SK-N-SH (cell line): ENCODE measurements around the gene RGS11. TPM values are rescaled to one million over a fixed set of nuclear protein-coding genes. Genes with fewer than 3 reads are reported as not detected.

Source experiments
- CTCF ChIA-PET: fragments of 300-600, 350-600 bp; formaldehyde crosslinking; extraction: SDS; loops from one replicate; lab custom pipeline; 2021; lab: Yijun Ruan, JAX
- POLR2A ChIA-PET: fragments of 350-600 bp; sonication (Branson Sonifier 250); formaldehyde crosslinking; extraction: SDS; loops from one replicate; lab custom pipeline; 2020; ENCODE audit warnings: antibody characterized with exemption, inconsistent platforms; lab: Yijun Ruan, JAX
- DNase-seq: peaks from one replicate; pipeline ENCODE4 v3.0.0; 2012
- H2AFZ ChIP-seq: fragments of 200-600 bp; sonication (generic); 2 replicates; pipeline ENCODE4 v1.8.1; 2016; ENCODE audit warnings: antibody characterized with exemption, mild to moderate bottlenecking, low read depth
- H3F3A ChIP-seq: fragments of 200-600 bp; sonication (generic); replicated peaks from 2 replicates; pipeline ENCODE3; 2016; ENCODE audit warnings: antibody characterized with exemption, mild to moderate bottlenecking; ENCODE audit not compliant: insufficient read depth
- H3K27ac ChIP-seq, 2 experiments: fragments of 200-500 bp in 1 of 2; fragments of 200-600 bp in 1 of 2; sonication (Bioruptor generic) in 1 of 2; sonication (generic), shearing (Covaris generic) in 1 of 2; 2 replicates each; pipeline versions ENCODE4 v1.5.1 to v1.6.1; 2014 to 2016; ENCODE audit warnings: low read depth in 2 of 2, inconsistent platforms in 1 of 2, low read length in 1 of 2, mild to moderate bottlenecking in 1 of 2, mixed read lengths in 1 of 2
- H3K27me3 ChIP-seq: fragments of 200-600 bp; sonication (generic), shearing (Covaris generic); 2 replicates; pipeline ENCODE4 v1.6.1; 2016; ENCODE audit warnings: mixed run types; ENCODE audit not compliant: insufficient read depth
- H3K36me3 ChIP-seq, 2 experiments: fragments of 200-500 bp in 1 of 2; fragments of 200-600 bp in 1 of 2; sonication (Bioruptor generic) in 1 of 2; sonication (generic) in 1 of 2; replicated peaks in 1 of 2; 2 replicates each; pipeline versions ENCODE3 to v1.5.1; 2014 to 2016; ENCODE audit warnings: low read length in 1 of 2, mild to moderate bottlenecking in 1 of 2; ENCODE audit not compliant: insufficient read depth in 2 of 2, control insufficient read depth in 1 of 2
- H3K4me1 ChIP-seq, 2 experiments: fragments of 200-500 bp in 1 of 2; fragments of 200-600 bp in 1 of 2; sonication (Bioruptor generic) in 1 of 2; sonication (generic), shearing (Covaris generic) in 1 of 2; 2 replicates each; pipeline versions ENCODE4 v1.5.1 to v1.6.1; 2014 to 2016; ENCODE audit warnings: low read depth in 1 of 2, low read length in 1 of 2, mixed run types in 1 of 2; ENCODE audit not compliant: insufficient read depth in 2 of 2, control insufficient read depth in 1 of 2
- H3K4me2 ChIP-seq: fragments of 200-600 bp; sonication (generic), shearing (Covaris generic); 2 replicates; pipeline ENCODE4 v1.6.1; 2017; ENCODE audit warnings: mixed run types
- H3K4me3 ChIP-seq, 2 experiments: fragments of 200-500 bp in 1 of 2; fragments of 200-600 bp in 1 of 2; sonication (Bioruptor generic) in 1 of 2; sonication (generic), shearing (Covaris generic) in 1 of 2; 2 replicates each; pipeline versions ENCODE4 v1.5.1 to v1.8.1; 2014 to 2016; ENCODE audit warnings: low read depth in 2 of 2, inconsistent platforms in 1 of 2, low read length in 1 of 2, mild to moderate bottlenecking in 1 of 2, mixed read lengths in 1 of 2, moderate library complexity in 1 of 2
- H3K79me2 ChIP-seq: fragments of 200-600 bp; sonication (generic); 2 replicates; pipeline ENCODE4 v1.8.1; 2017; ENCODE audit warnings: mild to moderate bottlenecking; ENCODE audit not compliant: insufficient read depth
- H3K9ac ChIP-seq: fragments of 200-600 bp; sonication (generic); 2 replicates; pipeline ENCODE4 v1.6.1; 2017; ENCODE audit warnings: mixed run types
- H3K9me2 ChIP-seq: fragments of 200-600 bp; sonication (generic); 2 replicates; pipeline ENCODE4 v1.6.1; 2017; ENCODE audit warnings: mixed run types
- H3K9me3 ChIP-seq: fragments of 200-600 bp; sonication (generic); 2 replicates; pipeline ENCODE4 v1.6.1; 2017; ENCODE audit warnings: mixed run types, mild to moderate bottlenecking, moderate library complexity
- H4K20me1 ChIP-seq: fragments of 200-600 bp; sonication (generic); 2 replicates; pipeline ENCODE4 v1.6.1; 2017; ENCODE audit warnings: mild to moderate bottlenecking, mixed run types; ENCODE audit not compliant: insufficient read depth
- ELF1 ChIP-seq: IDR thresholded peaks from 2 replicates; pipeline ENCODE4 v1.4.0; 2012
- EZH2phosphoT487 ChIP-seq: fragments of 200-600 bp; sonication (generic); IDR thresholded peaks from 2 replicates; pipeline ENCODE4 v1.6.1; 2017; ENCODE audit warnings: low read depth, mixed run types, mild to moderate bottlenecking, antibody characterized with exemption, moderate library complexity, borderline replicate concordance
- NRF1 ChIP-seq: IDR thresholded peaks from 2 replicates; pipeline ENCODE4 v1.6.1; 2012; ENCODE audit warnings: low read depth, mild to moderate bottlenecking, low read length
- POLR2AphosphoS5 ChIP-seq: IDR thresholded peaks from 2 replicates; pipeline ENCODE4 v1.6.1; 2012; ENCODE audit warnings: low read depth, low read length
- RCOR1 ChIP-seq: fragments of 150-350 bp; IDR thresholded peaks from 2 replicates; pipeline ENCODE4 v1.6.1; 2017; ENCODE audit warnings: antibody characterized with exemption, low read length
- USF1 ChIP-seq: IDR thresholded peaks from 2 replicates; pipeline ENCODE4 v1.4.0; 2012; ENCODE audit warnings: low read depth, borderline replicate concordance
- USF2 ChIP-seq: fragments of 150-350 bp; IDR thresholded peaks from 2 replicates; pipeline ENCODE4 v1.6.1; 2017; ENCODE audit warnings: antibody characterized with exemption, low read length, low read depth, borderline replicate concordance
- WGBS: methylation state at CpG from one replicate; pipeline ENCODE4 v1.1.6; 2017; ENCODE audit warnings: low lambda C conversion rate; 5-methylcytosine and 5-hydroxymethylcytosine counted together
- polyA plus RNA-seq, 3 experiments: library from polyadenylated mRNA; depleted of rRNA; stranded (reverse); fragments of >200 nt; gene quantifications; 2 replicates each; pipeline ENCODE4 v1.2.3, GENCODE V29; 2012
- TF ChIP-seq, protein P1 (sequence below): IDR thresholded peaks from 2 replicates; pipeline ENCODE4; 2012
- TF ChIP-seq, protein P2 (sequence below): IDR thresholded peaks from 2 replicates; pipeline ENCODE4 v1.4.0; 2012; ENCODE audit warnings: low read depth
- TF ChIP-seq, protein P3 (sequence below): fragments of 150-350 bp; IDR thresholded peaks from 2 replicates; pipeline ENCODE4 v1.6.1; 2016; ENCODE audit warnings: mild to moderate bottlenecking, low read depth, low read length

RGS11 gene
- polyA plus RNA-seq (2012; rRNA removed): 9.8 and 10.0 TPM in 2 replicates
- polyA plus RNA-seq (2012; cell fraction: cytosol; rRNA removed): 0.93 and 1.8 TPM in 2 replicates
- 105 and 118 TPM in 2 replicates for polyA plus RNA-seq (2012; cell fraction: nucleus; rRNA removed)

GRCh38 chr16:275786-276232, at the start of gene RGS11:
Gene RGS11, minus strand, starts transcription at chr16:275944. Its CDS starts 33 bp downstream, at chr16:275911.
- ChIA-PET POLR2A (no interaction called here), CTCF (interaction anchor here (1.1 to 1.9 kb wide), 2 partner anchors 86 to 95 kb away, joined by 5 to 6 read pairs; partner anchors contain the start of gene HBQ1)
- H2AFZ ChIP-seq: peak within 1 kb of the TSS; percentile 65; the same call in 1 of the 2 replicates
- TF ChIP-seq, protein P1, sequence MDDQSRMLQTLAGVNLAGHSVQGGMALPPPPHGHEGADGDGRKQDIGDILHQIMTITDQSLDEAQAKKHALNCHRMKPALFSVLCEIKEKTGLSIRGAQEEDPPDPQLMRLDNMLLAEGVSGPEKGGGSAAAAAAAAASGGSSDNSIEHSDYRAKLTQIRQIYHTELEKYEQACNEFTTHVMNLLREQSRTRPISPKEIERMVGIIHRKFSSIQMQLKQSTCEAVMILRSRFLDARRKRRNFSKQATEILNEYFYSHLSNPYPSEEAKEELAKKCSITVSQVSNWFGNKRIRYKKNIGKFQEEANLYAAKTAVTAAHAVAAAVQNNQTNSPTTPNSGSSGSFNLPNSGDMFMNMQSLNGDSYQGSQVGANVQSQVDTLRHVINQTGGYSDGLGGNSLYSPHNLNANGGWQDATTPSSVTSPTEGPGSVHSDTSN: no peak
- TF ChIP-seq, protein P2, sequence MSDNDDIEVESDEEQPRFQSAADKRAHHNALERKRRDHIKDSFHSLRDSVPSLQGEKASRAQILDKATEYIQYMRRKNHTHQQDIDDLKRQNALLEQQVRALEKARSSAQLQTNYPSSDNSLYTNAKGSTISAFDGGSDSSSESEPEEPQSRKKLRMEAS: no peak
- TF ChIP-seq POLR2AphosphoS5 (no peak), NRF1 (no peak), RCOR1 (no peak), ELF1 (no peak), USF1 (no peak), USF2 (no peak), EZH2phosphoT487 (no peak)
- TF ChIP-seq, protein P3, sequence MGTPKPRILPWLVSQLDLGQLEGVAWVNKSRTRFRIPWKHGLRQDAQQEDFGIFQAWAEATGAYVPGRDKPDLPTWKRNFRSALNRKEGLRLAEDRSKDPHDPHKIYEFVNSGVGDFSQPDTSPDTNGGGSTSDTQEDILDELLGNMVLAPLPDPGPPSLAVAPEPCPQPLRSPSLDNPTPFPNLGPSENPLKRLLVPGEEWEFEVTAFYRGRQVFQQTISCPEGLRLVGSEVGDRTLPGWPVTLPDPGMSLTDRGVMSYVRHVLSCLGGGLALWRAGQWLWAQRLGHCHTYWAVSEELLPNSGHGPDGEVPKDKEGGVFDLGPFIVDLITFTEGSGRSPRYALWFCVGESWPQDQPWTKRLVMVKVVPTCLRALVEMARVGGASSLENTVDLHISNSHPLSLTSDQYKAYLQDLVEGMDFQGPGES: no peak
- peak within 1 kb of the TSS; percentile 41; the same call in 1 of the 2 replicates for H3K9ac ChIP-seq
- H3K4me3 ChIP-seq: peak within 1 kb of the TSS in 1 of 2 experiments; percentile 42; a peak in 3 of 4 replicates
- H3K79me2 ChIP-seq: no peaks in the 10 kb centered on the region
- H3K27ac ChIP-seq: no peak within 1 kb of the TSS
- no peaks in the 10 kb centered on the region for H3K9me2 ChIP-seq
- 16% methylated on average over 17 of the region's 56 CpGs for WGBS
- peak; percentile 81 for DNase-seq
- H3K9me3 ChIP-seq: no peaks in the 10 kb centered on the region
- no peaks in the 10 kb centered on the region for H3K27me3 ChIP-seq
- H3K36me3 ChIP-seq: no peaks in the 10 kb centered on the region
- no peaks in the 10 kb centered on the region for H4K20me1 ChIP-seq
- peaks cover 0 to 13% of the 10 kb centered on the region in 2 experiments; a peak in 1 of 4 replicates for H3K4me1 ChIP-seq
- peaks cover 3% of the 10 kb centered on the region for H3F3A ChIP-seq
- H3K4me2 ChIP-seq: peak within 1 kb of the TSS; percentile 44; the same call in 1 of the 2 replicates
